ENCODE measurements around the gene SETDB1. TPM values are rescaled to one million over a fixed set of nuclear protein-coding genes. Genes with fewer than 3 reads are reported as not detected.

Gene SETDB1
- total and polyA plus RNA-seq, 10 donors: 16.9 to 82.4 (median 53.6) TPM

DNA sequence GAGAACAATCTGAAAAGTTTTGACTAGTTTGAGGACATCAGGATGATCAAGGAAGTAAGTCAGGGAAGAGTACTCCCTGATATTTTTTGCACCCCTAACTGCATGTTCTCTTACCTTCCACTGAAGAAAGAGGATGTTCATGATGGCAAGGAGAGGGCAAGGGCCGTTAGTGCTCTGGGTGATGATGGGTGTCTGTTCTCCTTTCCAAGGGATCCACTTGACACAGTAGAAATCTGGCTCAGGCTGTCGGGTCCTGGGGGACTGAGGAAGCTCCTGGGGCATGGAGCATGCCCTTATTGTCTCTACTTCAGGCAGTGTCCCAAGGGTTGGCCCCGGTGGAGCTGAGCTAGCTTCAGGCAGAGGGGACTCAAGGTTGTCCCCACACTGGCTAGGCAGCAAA, 75.9 kb downstream of the SETDB1 start:
- DNase-seq: no peak
- no peaks in the 10 kb centered on the region for H3K9me3 ChIP-seq
- peaks cover 0 to 56% (median 24%) of the 10 kb centered on the region in 6 donors for H3K36me3 ChIP-seq
- WGBS, 5 donors: 54 to 87% (median 61%) methylated on average over 3 of the region's 3 CpGs
- H3K27me3 ChIP-seq (replicated peaks in 1 of 7): no peaks in the 10 kb centered on the region
- H3K4me1 ChIP-seq: peaks cover 29 to 86% (median 65%) of the 10 kb centered on the region in 6 donors
- peak overlapping the region in 7 of 8 donors; percentile 64 to 95 (median 86) for H3K27ac ChIP-seq
- intact Hi-C loops (cut with DNase I; ENCODE audit: low total_unique reads): no loop called here
- TF ChIP-seq POLR2AphosphoS5 (IDR thresholded peaks at IDR 0.05) (no peak), POLR2A (IDR thresholded peaks at IDR 0.05) (no peak), CTCF (IDR thresholded peaks at IDR 0.05 in 8 of 11, conservative IDR thresholded peaks at IDR 0.05 in 3 of 11) (no peak)
- peak overlapping the region in 1 of 8 donors; percentile 87 for H3K4me3 ChIP-seq

DNA sequence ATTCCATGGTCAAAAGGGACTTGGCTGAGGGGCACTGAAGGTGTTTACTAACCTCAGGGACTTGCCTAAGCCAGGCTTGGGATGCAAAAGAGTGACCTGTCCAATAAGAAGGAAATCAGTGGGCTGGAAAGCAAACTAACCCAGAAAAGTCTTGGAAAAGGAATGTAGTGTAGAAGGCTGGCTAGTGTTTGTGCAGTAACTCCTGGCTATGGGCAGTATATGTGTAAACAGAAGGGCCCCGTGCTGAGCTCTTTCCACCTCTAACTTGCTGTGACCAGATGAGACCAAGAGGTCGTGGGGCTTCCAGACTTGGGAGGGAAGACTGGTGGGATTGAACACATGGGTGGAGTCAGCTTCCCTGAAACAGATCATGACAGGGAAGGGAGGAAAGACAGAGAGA, 76.4 kb downstream of the SETDB1 start:
- WGBS, 5 donors: 53 to 75% (median 68%) methylated on average over 2 of the region's 2 CpGs
- Histone ChIP-seq H3K4me3 (peak overlapping the region in 3 of 8 donors; percentile 57 to 87 (median 58)), H3K27ac (peak overlapping the region in 7 of 8 donors; percentile 64 to 95 (median 86)), H3K36me3 (peaks cover 0 to 50% (median 18%) of the 10 kb centered on the region in 6 donors), H3K9me3 (no peaks in the 10 kb centered on the region), H3K27me3 (replicated peaks in 1 of 7) (no peaks in the 10 kb centered on the region), H3K4me1 (peaks cover 35 to 92% (median 70%) of the 10 kb centered on the region in 6 donors)
- intact Hi-C loops (cut with DNase I; ENCODE audit: low total_unique reads): no loop called here
- no peak for DNase-seq
- no peak for TF ChIP-seq POLR2AphosphoS5 (IDR thresholded peaks at IDR 0.05)
- no peak for TF ChIP-seq CTCF (IDR thresholded peaks at IDR 0.05 in 8 of 11, conservative IDR thresholded peaks at IDR 0.05 in 3 of 11)
- TF ChIP-seq POLR2A (IDR thresholded peaks at IDR 0.05): no peak

GRCh38 chr1:151003180-151003579, 77.0 kb downstream of the SETDB1 start:
- Histone ChIP-seq H3K36me3 (peaks cover 0 to 45% (median 13%) of the 10 kb centered on the region in 6 donors), H3K4me3 (peak overlapping the region in 6 of 8 donors; percentile 12 to 87 (median 39)), H3K27ac (peak overlapping the region in 7 of 8 donors; percentile 64 to 95 (median 86)), H3K9me3 (no peaks in the 10 kb centered on the region), H3K27me3 (replicated peaks in 1 of 7) (no peaks in the 10 kb centered on the region), H3K4me1 (peaks cover 39 to 97% (median 75%) of the 10 kb centered on the region in 6 donors)
- intact Hi-C loops (cut with DNase I; ENCODE audit: low total_unique reads): no loop called here
- no peak for DNase-seq
- peak in 1 of 3 donors; percentile 32 for TF ChIP-seq POLR2AphosphoS5 (IDR thresholded peaks at IDR 0.05)
- no peak for TF ChIP-seq CTCF (IDR thresholded peaks at IDR 0.05 in 8 of 11, conservative IDR thresholded peaks at IDR 0.05 in 3 of 11)

DNA sequence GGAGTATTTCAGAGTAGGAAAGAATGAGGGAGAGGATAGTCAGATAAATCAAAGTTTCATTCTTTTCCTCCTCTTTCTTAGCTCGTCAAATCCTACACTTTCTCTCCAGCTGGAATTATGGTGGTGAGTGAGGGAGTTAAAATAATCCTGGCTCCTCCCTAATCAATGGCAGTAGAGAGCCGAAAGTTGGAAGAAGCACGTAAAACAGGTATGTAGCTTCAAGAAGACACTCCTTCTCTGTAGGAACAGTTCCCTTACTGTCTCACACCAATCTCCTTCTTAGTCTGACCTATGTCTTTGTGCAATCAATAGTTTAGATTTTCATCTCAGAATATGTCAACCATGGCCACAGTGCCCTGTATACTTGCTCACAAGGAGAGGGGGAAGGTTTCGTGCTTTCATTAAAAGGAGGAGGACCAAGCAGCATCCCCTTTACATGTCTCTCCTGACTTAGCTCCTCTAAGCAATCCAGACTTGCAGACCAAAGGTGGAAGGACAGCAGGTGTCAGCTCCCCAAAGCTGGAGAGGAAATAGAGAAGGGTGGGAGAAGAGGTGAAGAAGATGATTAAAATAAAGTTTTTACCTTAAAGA, 79.7 kb downstream of the SETDB1 start:
- intact Hi-C loops (cut with DNase I; ENCODE audit: low total_unique reads): no loop called here
- no peaks in the 10 kb centered on the region for H3K9me3 ChIP-seq
- H3K4me1 ChIP-seq: peaks cover 44 to 100% (median 84%) of the 10 kb centered on the region in 6 donors
- H3K27ac ChIP-seq: peak overlapping the region; percentile 84 to 95 (median 90)
- no peak for DNase-seq
- peak overlapping the region; percentile 52 to 87 (median 57) for H3K4me3 ChIP-seq
- TF ChIP-seq CTCF (IDR thresholded peaks at IDR 0.05 in 8 of 11, conservative IDR thresholded peaks at IDR 0.05 in 3 of 11) (no peak), POLR2AphosphoS5 (IDR thresholded peaks at IDR 0.05) (no peak), POLR2A (IDR thresholded peaks at IDR 0.05) (no peak)
- 28 to 38% (median 31%) methylated on average over 4 of the region's 4 CpGs for WGBS, 5 donors
- peaks cover 0 to 18% (median 0%) of the 10 kb centered on the region in 6 donors for H3K36me3 ChIP-seq
- H3K27me3 ChIP-seq (replicated peaks in 1 of 7): no peaks in the 10 kb centered on the region
